Measurements from ENCODE around the gene NOXO1. TPM values are rescaled to one million over a fixed set of nuclear protein-coding genes. Genes with fewer than 3 reads are reported as not detected.
A peak's percentile ranks its signal among the peaks of the same experiment; 100 is the strongest.

NOXO1 gene
- total and polyA plus RNA-seq, 9 of the 15 experiments (the other 6 are each of a cell fraction or from before 2014, with no cell fraction given), result not detected

GRCh38 chr16:1964506-1965395 lies 16.5 kb downstream of the NOXO1 start, which contains the start of gene RPS2 (continued):
- TF ChIP-seq DACH1 (IDR thresholded peaks at IDR 0.05; ENCODE audit: partially characterized antibody) (no peak), ZBTB26 (CRISPR knock-in tag; IDR thresholded peaks at IDR 0.05) (peak; percentile 86; the same call in 1 of the 2 replicates), THAP12 (CRISPR knock-in tag; IDR thresholded peaks at IDR 0.05) (0 out of 2 replicates have a peak, but pooled peaks have one; percentile 47), TSHZ1 (CRISPR knock-in tag; IDR thresholded peaks at IDR 0.05) (no peak), TCFL5 (CRISPR knock-in tag; conservative IDR thresholded peaks at IDR 0.05) (no peak), XRCC3 (IDR thresholded peaks at IDR 0.05) (no peak), CHD4 (IDR thresholded peaks at IDR 0.05; ENCODE audit: insufficient read depth, insufficient replicate concordance, low read depth, low read length, poor library complexity, severe bottlenecking) (no peak), TAF7 (tag; IDR thresholded peaks at IDR 0.05) (peak; percentile 99), HMGXB4 (CRISPR knock-in tag; IDR thresholded peaks at IDR 0.05) (peak; percentile 9), ZNF197 (CRISPR knock-in tag; IDR thresholded peaks at IDR 0.05; ENCODE audit: low read depth) (no peak), TRIM25 (IDR thresholded peaks at IDR 0.05; ENCODE audit: borderline replicate concordance) (no peak), NELFE (IDR thresholded peaks at IDR 0.05; ENCODE audit: insufficient read depth, insufficient read length) (peak; percentile 87), ELK1 (CRISPR knock-in tag; IDR thresholded peaks at IDR 0.05) (no peak)

All from K562 (cell line).